Neural cell (in vitro differentiated cells): Measurements from ENCODE around the gene CSMD2.

Experiments
- EP300 ChIP-seq: fragments of 450-650 bp; conservative IDR thresholded peaks from 2 replicates; pipeline ENCODE4 v1.6.1; 2014; ENCODE audit warnings: antibody characterized with exemption, mild to moderate bottlenecking, moderate library complexity; ENCODE audit not compliant: poor library complexity, severe bottlenecking
- EZH2 ChIP-seq: fragments of 200-600, 300-800 bp; shearing (Covaris generic), sonication (generic); IDR thresholded peaks from 2 replicates; pipeline ENCODE4 v1.6.1; 2014; ENCODE audit warnings: antibody characterized with exemption, low read length, borderline replicate concordance, mild to moderate bottlenecking; ENCODE audit not compliant: insufficient read depth, poor library complexity, severe bottlenecking
- RAD21 ChIP-seq: fragments of 450-650 bp; conservative IDR thresholded peaks from 2 replicates; pipeline ENCODE4 v1.6.1; 2014; ENCODE audit warnings: antibody characterized with exemption, mild to moderate bottlenecking, moderate library complexity
- SMC3 ChIP-seq: fragments of 450-650 bp; conservative IDR thresholded peaks from 2 replicates; pipeline ENCODE4 v1.6.1; 2014; ENCODE audit warnings: antibody characterized with exemption, mild to moderate bottlenecking, moderate library complexity; ENCODE audit not compliant: poor library complexity

DNA sequence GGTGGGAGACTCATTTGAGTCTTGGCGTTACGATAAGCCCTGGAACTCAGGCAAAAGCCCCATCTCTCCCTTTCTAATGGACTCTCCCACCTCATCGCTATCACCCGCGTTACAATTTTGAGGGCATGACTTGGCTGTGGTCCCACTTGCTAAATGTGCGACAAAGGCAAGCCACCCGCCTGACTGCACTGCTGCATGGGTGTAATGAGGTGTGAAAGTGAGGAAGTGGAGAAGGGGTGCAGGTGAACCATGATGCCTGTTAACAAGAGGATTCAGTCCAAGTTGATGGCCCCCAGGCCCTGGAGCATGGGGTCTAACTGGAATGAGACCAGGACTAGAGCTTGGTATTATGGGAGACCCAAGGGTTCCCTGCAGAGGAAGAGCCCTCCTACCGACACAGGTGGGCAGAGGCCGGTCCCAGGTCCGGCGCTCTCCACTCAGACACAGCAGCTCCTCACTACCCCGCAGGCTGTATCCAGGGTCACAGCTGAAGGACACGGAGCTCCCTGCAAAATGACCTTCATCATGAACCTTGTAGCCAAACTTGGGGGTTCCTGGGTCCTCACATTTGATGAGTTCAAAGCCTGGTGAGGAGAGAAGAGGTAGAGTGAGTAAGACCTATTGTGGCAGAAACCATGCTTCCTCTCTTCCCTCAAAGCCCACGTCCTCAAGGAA is 466.5 kb downstream of the CSMD2 start:
- no peak for TF ChIP-seq RAD21
- TF ChIP-seq SMC3, result no peak
- no peak for TF ChIP-seq EZH2
- TF ChIP-seq EP300, result no peak
